CD14-positive monocyte (primary cell): Measurements from ENCODE around the gene GBX2. TPM values are rescaled to one million over a fixed set of nuclear protein-coding genes. Genes with fewer than 3 reads are reported as not detected.

Experiments used
- DNase-seq, 3 donors: peaks; one replicate each; pipeline ENCODE4 v3.0.0-alpha.2; 2011 to 2022
- H2AFZ ChIP-seq: 2 replicates; pipeline ENCODE4 v1.6.0; 2012; ENCODE audit warnings: mild to moderate bottlenecking, low read depth, low read length, inconsistent platforms; ENCODE audit not compliant: insufficient read depth, poor library complexity, severe bottlenecking
- H3K27ac ChIP-seq, 2 donors: 1 replicate in 1 of 2; 2 replicates in 1 of 2; pipeline ENCODE4 v1.5.1; 2012 to 2013; ENCODE audit warnings: low read length in 2 of 2, control low read depth in 1 of 2, inconsistent platforms in 1 of 2, low read depth in 1 of 2, mild to moderate bottlenecking in 1 of 2
- H3K27me3 ChIP-seq, 2 donors: one replicate each; pipeline versions ENCODE4 v1.6.0 to v1.6.1; 2011 to 2013; ENCODE audit warnings: low read length in 2 of 2; ENCODE audit not compliant: control insufficient read depth in 2 of 2, insufficient read depth in 2 of 2
- H3K36me3 ChIP-seq, 2 donors: replicated peaks in 1 of 2; 1 replicate in 1 of 2; 2 replicates in 1 of 2; pipeline versions ENCODE4 v1.5.1 to v1.6.1; 2012 to 2013; ENCODE audit warnings: low read length in 2 of 2, control low read depth in 1 of 2, inconsistent platforms in 1 of 2, mild to moderate bottlenecking in 1 of 2; ENCODE audit not compliant: insufficient read depth in 2 of 2, control insufficient read depth in 1 of 2
- H3K4me1 ChIP-seq, 2 donors: 1 replicate in 1 of 2; 2 replicates in 1 of 2; pipeline versions ENCODE4 v1.5.1 to v1.6.1; 2012 to 2013; ENCODE audit warnings: low read length in 2 of 2, control low read depth in 1 of 2, inconsistent platforms in 1 of 2, mild to moderate bottlenecking in 1 of 2, moderate library complexity in 1 of 2; ENCODE audit not compliant: insufficient read depth in 2 of 2, control insufficient read depth in 1 of 2
- H3K4me2 ChIP-seq: replicated peaks from 2 replicates; pipeline ENCODE3; 2012; ENCODE audit warnings: low read length, moderate library complexity, mild to moderate bottlenecking; ENCODE audit not compliant: poor library complexity, severe bottlenecking; ENCODE audit errors: extremely low read depth
- H3K4me3 ChIP-seq, 3 experiments: fragments of 200-600 bp in 1 of 3; sonication (generic) in 1 of 3; replicated peaks in 1 of 3; 1 replicate in 2 of 3; 2 replicates in 1 of 3; pipeline ENCODE4 v1.5.1; 2011 to 2013; ENCODE audit warnings: low read length in 3 of 3, mild to moderate bottlenecking in 3 of 3, control low read depth in 2 of 3, low read depth in 2 of 3, inconsistent platforms in 1 of 3, moderate library complexity in 1 of 3
- H3K79me2 ChIP-seq: 2 replicates; pipeline ENCODE4 v1.6.0; 2012; ENCODE audit warnings: mild to moderate bottlenecking, control low read depth, inconsistent platforms, low read length, moderate library complexity; ENCODE audit not compliant: insufficient read depth
- H3K9ac ChIP-seq: 2 replicates; pipeline ENCODE4 v1.6.0; 2017; ENCODE audit warnings: low read length, mild to moderate bottlenecking; ENCODE audit not compliant: insufficient read depth, poor library complexity, severe bottlenecking
- H3K9me3 ChIP-seq, 2 donors: replicated peaks in 1 of 2; 1 replicate in 1 of 2; 2 replicates in 1 of 2; pipeline versions ENCODE4 v1.5.1 to v1.6.1; 2012 to 2013; ENCODE audit warnings: low read length in 2 of 2, control low read depth in 1 of 2; ENCODE audit not compliant: control insufficient read depth in 1 of 2, insufficient read depth in 1 of 2
- H4K20me1 ChIP-seq: 2 replicates; pipeline ENCODE4 v1.6.0; 2012; ENCODE audit warnings: mild to moderate bottlenecking, low read length, control low read depth, moderate library complexity; ENCODE audit not compliant: insufficient read depth
- H3K27ac Mint-ChIP-seq, 7 donors: one replicate each; pipeline ENCODE4 v1.8.0; 2020; ENCODE audit warnings: mild to moderate bottlenecking in 7 of 7, mixed read lengths in 7 of 7, moderate library complexity in 6 of 7, inconsistent platforms in 2 of 7
- H3K27me3 Mint-ChIP-seq, 3 donors: one replicate each; pipeline ENCODE4 v1.8.0; 2021 to 2022; ENCODE audit warnings: low read depth in 3 of 3, mild to moderate bottlenecking in 3 of 3, mixed read lengths in 3 of 3, moderate library complexity in 3 of 3, inconsistent platforms in 1 of 3
- H3K36me3 Mint-ChIP-seq, 2 donors: one replicate each; pipeline ENCODE4 v1.8.0; 2020; ENCODE audit warnings: mixed read lengths in 2 of 2, inconsistent platforms in 1 of 2, mild to moderate bottlenecking in 1 of 2
- H3K4me1 Mint-ChIP-seq: one replicate; pipeline ENCODE4 v1.8.0; 2020; ENCODE audit warnings: mild to moderate bottlenecking, mixed read lengths
- H3K4me3 Mint-ChIP-seq, 2 donors: one replicate each; pipeline ENCODE4 v1.8.0; 2020; ENCODE audit warnings: mild to moderate bottlenecking in 2 of 2, mixed read lengths in 2 of 2, moderate library complexity in 1 of 2
- H3K9me3 Mint-ChIP-seq, 7 donors: one replicate each; pipeline ENCODE4 v1.8.0; 2020 to 2022; ENCODE audit warnings: mixed read lengths in 7 of 7, mild to moderate bottlenecking in 6 of 7, moderate library complexity in 6 of 7, inconsistent platforms in 2 of 7
- CTCF ChIP-seq: fragments of 200-600 bp; IDR thresholded peaks from one replicate; pipeline ENCODE4 v1.8.0; 2022; ENCODE audit warnings: antibody characterized with exemption, mild to moderate bottlenecking
- WGBS: methylation state at CpG from one replicate; pipeline ENCODE4 v1.1.5; 2013; ENCODE audit warnings: missing lambda C conversion rate; ENCODE audit not compliant: insufficient coverage; 5-methylcytosine and 5-hydroxymethylcytosine counted together
- intact Hi-C, 2 donors: fragments of 100-400 bp; cut with micrococcal nuclease; formaldehyde crosslinking; loops; one replicate each; pipeline versions ENCODE4 v1.15.0 to v1.15.1; 2023
- polyA plus RNA-seq, 3 donors: library from polyadenylated mRNA; depleted of rRNA in 1 of 3; unstranded in 2 of 3; stranded (reverse) in 1 of 3; fragments of 300-500 nt in 2 of 3; fragments of >200 nt in 1 of 3; fragmentation: Illumina TruSeq in 2 of 3; gene quantifications; 1 replicate in 2 of 3; 2 replicates in 1 of 3; pipeline ENCODE4 v1.2.3, GENCODE V29; 2012 to 2021

The GBX2 gene
- polyA plus RNA-seq, 3 donors = not detected

GRCh38 chr2:236162882-236163470 lies 5.2 kb downstream of the GBX2 start:
- Histone ChIP-seq H3K36me3 (no peaks in the 10 kb centered on the region), H2AFZ (no peak overlapping the region), H3K4me1 (no peaks in the 10 kb centered on the region), H3K4me3 (no peak overlapping the region), H3K9me3 (peaks cover 4 to 20% of the 10 kb centered on the region in 2 donors), H3K27ac (no peak overlapping the region), H4K20me1 (no peaks in the 10 kb centered on the region), H3K9ac (no peak overlapping the region), H3K27me3 (peaks cover 37 to 89% of the 10 kb centered on the region in 2 donors), H3K4me2 (no peak overlapping the region), H3K79me2 (no peaks in the 10 kb centered on the region)
- 13% methylated on average over 33 of the region's 33 CpGs for WGBS
- intact Hi-C loops = no loop called here
- DNase-seq = no peak
- peak overlapping the region in 1 of 2 donors; percentile 53 for H3K4me3 Mint-ChIP-seq
- peaks cover 0 to 17% (median 4%) of the 10 kb centered on the region in 7 donors for H3K9me3 Mint-ChIP-seq
- H3K27ac Mint-ChIP-seq = no peak overlapping the region
- H3K4me1 Mint-ChIP-seq = peaks cover 8% of the 10 kb centered on the region
- no peak for TF ChIP-seq CTCF
- H3K27me3 Mint-ChIP-seq = peaks cover 87 to 95% (median 88%) of the 10 kb centered on the region in 3 donors
- H3K36me3 Mint-ChIP-seq = no peaks in the 10 kb centered on the region

GRCh38 chr2:236162031-236162845 lies 5.9 kb downstream of the GBX2 start:
- peaks cover 37 to 96% of the 10 kb centered on the region in 2 donors for H3K27me3 ChIP-seq

More at GRCh38 chr2:236162031-236162845, 5.9 kb downstream of the GBX2 start:
- Histone ChIP-seq H3K4me2 (no peak overlapping the region), H3K79me2 (no peaks in the 10 kb centered on the region), H3K4me3 (no peak overlapping the region), H4K20me1 (no peaks in the 10 kb centered on the region), H2AFZ (no peak overlapping the region), H3K36me3 (no peaks in the 10 kb centered on the region), H3K9me3 (peaks cover 4 to 20% of the 10 kb centered on the region in 2 donors), H3K4me1 (no peaks in the 10 kb centered on the region), H3K27ac (no peak overlapping the region), H3K9ac (no peak overlapping the region)
- intact Hi-C loops = no loop called here
- WGBS = 43% methylated on average over 11 of the region's 16 CpGs
- DNase-seq = no peak
- Mint-ChIP-seq H3K27ac (no peak overlapping the region), H3K4me3 (peak overlapping the region in 1 of 2 donors; percentile 65), H3K27me3 (peaks cover 86 to 97% (median 87%) of the 10 kb centered on the region in 3 donors), H3K9me3 (peaks cover 0 to 17% (median 4%) of the 10 kb centered on the region in 7 donors), H3K4me1 (peaks cover 8% of the 10 kb centered on the region), H3K36me3 (no peaks in the 10 kb centered on the region)
- TF ChIP-seq CTCF = no peak
